Kidney (tissue), 14 donors: Measurements from ENCODE around the gene IRX4. TPM values are rescaled to one million over a fixed set of nuclear protein-coding genes. Genes with fewer than 3 reads are reported as not detected.

Source experiments
- DNase-seq, 5 donors: peaks; one replicate each; pipeline ENCODE4 v3.0.0-alpha.2; 2013 to 2020
- FAIRE-seq: peaks from 2 replicates; lab custom pipeline; 2012; peaks lifted over from hg19 to GRCh38; lab: Jason Lieb, UNC
- H3K27ac ChIP-seq, 2 donors: one replicate each; pipeline ENCODE4 v1.7.0; 2013; ENCODE audit warnings: low read depth in 2 of 2, low read length in 2 of 2, inconsistent platforms in 1 of 2
- H3K27me3 ChIP-seq: one replicate; pipeline ENCODE4 v1.7.1; 2013; ENCODE audit warnings: low read length, inconsistent platforms; ENCODE audit not compliant: control insufficient read depth, insufficient read depth
- H3K36me3 ChIP-seq, 3 donors: one replicate each; pipeline versions ENCODE4 v1.7.0 to v1.7.1; 2013; ENCODE audit warnings: low read length in 3 of 3, control low read depth in 1 of 3, inconsistent platforms in 1 of 3; ENCODE audit not compliant: insufficient read depth in 3 of 3, control insufficient read depth in 2 of 3
- H3K4me1 ChIP-seq, 3 donors: one replicate each; pipeline versions ENCODE4 v1.7.0 to v1.7.1; 2013; ENCODE audit warnings: low read length in 3 of 3, inconsistent platforms in 1 of 3, low read depth in 1 of 3; ENCODE audit not compliant: control insufficient read depth in 2 of 3, insufficient read depth in 2 of 3
- H3K4me3 ChIP-seq, 3 donors: one replicate each; pipeline versions ENCODE4 v1.7.0 to v1.8.1; 2013; ENCODE audit warnings: low read length in 3 of 3, control low read depth in 1 of 3, inconsistent platforms in 1 of 3
- H3K9ac ChIP-seq, 3 donors: one replicate each; pipeline versions ENCODE4 v1.7.0 to v1.7.1; 2013; ENCODE audit warnings: low read length in 3 of 3, control low read depth in 1 of 3, inconsistent platforms in 1 of 3
- H3K9me3 ChIP-seq, 3 donors: one replicate each; pipeline versions ENCODE4 v1.7.0 to v1.7.1; 2013; ENCODE audit warnings: low read length in 3 of 3, control low read depth in 1 of 3, inconsistent platforms in 1 of 3; ENCODE audit not compliant: control insufficient read depth in 2 of 3, insufficient read depth in 1 of 3
- intact Hi-C: fragments of 100-400 bp; cut with DNase I; formaldehyde crosslinking; loops from one replicate; pipeline ENCODE4 v1.11.1; 2022
- polyA plus RNA-seq: library from polyadenylated mRNA; stranded (reverse); fragments of 350-450 nt; fragmentation: Illumina TruSeq; extraction: RNeasy Lipid Tissue Mini Kit (QIAGEN cat#74804); gene quantifications from one replicate; pipeline ENCODE4 v1.2.3, GENCODE V29; 2014; ENCODE audit warnings: low read depth, low replicate concordance; ENCODE audit not compliant: insufficient read depth
- total RNA-seq: library from RNA; stranded (reverse); fragmentation: NEBNext Ultra II Directional; extraction: Animal tissue kit (Norgen Biotek cat#: 25700); gene quantifications from one replicate; pipeline ENCODE4 v1.2.1, GENCODE V29; 2021
- TF ChIP-seq, protein P1 (sequence below): IDR thresholded peaks from 3 replicates; pipeline ENCODE4 v1.5.1; 2012; ENCODE audit warnings: mild to moderate bottlenecking, moderate library complexity, borderline replicate concordance; ENCODE audit not compliant: insufficient read depth; ENCODE audit errors: extremely low read depth
- donor health status: control.
- donor health status: control.
- donor health status: control.
- donor health status: control.
- donor health status: control.
- donor health status: DM: yes; HTN: yes; CAD: no.
- donor health status: Normal renal cell carcinoma (clear cell type).

IRX4 gene
- total and polyA plus RNA-seq, 2 donors from 2014 or later, result not detected

DNA sequence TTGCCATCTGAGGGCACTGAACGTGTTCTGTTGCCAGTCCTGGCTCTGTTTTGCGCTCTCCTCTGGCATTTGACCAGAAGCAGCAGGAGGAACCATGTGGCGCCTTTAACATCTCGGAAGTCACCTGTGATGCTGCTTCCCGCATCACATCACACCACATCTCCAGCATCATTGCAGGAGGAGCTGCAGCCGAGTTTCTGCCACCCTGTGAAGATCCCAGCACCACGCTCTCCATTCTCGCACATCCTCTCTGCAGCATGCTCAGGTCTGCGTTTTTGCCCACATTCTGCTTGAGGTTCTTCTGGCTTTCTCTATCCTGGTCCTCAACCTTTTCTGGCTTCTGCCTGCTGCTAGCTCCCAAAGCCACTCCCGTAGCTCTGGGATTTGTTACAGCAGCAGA, 11.0 kb upstream of the IRX4 start:
- Histone ChIP-seq H3K27ac (no peak overlapping the region), H3K27me3 (peaks cover 9% of the 10 kb centered on the region), H3K36me3 (no peaks in the 10 kb centered on the region), H3K4me1 (no peaks in the 10 kb centered on the region), H3K9ac (no peak overlapping the region), H3K9me3 (no peaks in the 10 kb centered on the region), H3K4me3 (no peak overlapping the region)
- intact Hi-C loops, result no loop called here
- FAIRE-seq, result no peak
- no peak for DNase-seq
- TF ChIP-seq, protein P1, sequence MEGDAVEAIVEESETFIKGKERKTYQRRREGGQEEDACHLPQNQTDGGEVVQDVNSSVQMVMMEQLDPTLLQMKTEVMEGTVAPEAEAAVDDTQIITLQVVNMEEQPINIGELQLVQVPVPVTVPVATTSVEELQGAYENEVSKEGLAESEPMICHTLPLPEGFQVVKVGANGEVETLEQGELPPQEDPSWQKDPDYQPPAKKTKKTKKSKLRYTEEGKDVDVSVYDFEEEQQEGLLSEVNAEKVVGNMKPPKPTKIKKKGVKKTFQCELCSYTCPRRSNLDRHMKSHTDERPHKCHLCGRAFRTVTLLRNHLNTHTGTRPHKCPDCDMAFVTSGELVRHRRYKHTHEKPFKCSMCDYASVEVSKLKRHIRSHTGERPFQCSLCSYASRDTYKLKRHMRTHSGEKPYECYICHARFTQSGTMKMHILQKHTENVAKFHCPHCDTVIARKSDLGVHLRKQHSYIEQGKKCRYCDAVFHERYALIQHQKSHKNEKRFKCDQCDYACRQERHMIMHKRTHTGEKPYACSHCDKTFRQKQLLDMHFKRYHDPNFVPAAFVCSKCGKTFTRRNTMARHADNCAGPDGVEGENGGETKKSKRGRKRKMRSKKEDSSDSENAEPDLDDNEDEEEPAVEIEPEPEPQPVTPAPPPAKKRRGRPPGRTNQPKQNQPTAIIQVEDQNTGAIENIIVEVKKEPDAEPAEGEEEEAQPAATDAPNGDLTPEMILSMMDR, result no peak

DNA sequence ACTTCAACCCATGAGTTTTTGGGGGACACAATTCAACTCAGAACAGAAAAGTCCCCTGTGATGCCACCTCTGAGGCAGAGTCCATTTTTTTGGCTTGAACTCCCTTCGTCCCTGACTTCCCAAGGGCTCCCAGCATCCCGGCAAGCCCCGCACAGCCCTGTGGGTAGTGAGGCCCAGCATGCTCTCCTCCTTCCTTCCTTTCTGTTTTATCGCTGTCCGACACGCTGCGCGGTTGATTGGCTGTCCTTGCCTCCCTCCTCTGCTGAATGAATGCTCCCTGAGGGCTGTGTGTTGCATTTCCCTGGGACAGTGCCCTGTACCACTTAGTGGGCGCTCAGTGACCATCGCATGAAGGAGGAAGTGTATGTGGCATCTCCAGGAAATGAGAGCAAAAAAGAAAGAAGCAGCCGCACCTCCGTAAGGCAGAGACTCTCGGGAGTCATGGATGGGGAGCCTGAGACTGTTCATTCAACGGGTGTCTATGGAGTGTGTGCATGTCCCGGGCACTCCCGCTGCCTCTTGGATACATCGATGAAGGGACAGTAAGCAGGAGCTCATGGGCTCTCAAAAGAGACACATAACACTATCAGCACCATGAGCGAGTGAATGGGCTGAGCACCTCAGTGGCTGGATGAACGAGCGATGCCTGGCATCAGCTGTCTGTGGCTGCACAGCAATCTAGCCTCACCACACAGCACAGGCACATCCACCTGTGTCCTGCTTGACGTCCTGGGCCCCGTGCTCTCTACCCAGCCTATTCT, 10.1 kb upstream of the IRX4 start:
- no peak overlapping the region for H3K9ac ChIP-seq
- intact Hi-C loops, result no loop called here
- TF ChIP-seq, protein P1, result no peak
- no peaks in the 10 kb centered on the region for H3K36me3 ChIP-seq
- H3K27me3 ChIP-seq, result peaks cover 11% of the 10 kb centered on the region
- no peak for FAIRE-seq
- H3K27ac ChIP-seq, result no peak overlapping the region
- no peaks in the 10 kb centered on the region for H3K4me1 ChIP-seq
- H3K9me3 ChIP-seq, result no peaks in the 10 kb centered on the region
- H3K4me3 ChIP-seq, result no peak overlapping the region
- DNase-seq, result peak in 1 of 5 donors; percentile 39

DNA sequence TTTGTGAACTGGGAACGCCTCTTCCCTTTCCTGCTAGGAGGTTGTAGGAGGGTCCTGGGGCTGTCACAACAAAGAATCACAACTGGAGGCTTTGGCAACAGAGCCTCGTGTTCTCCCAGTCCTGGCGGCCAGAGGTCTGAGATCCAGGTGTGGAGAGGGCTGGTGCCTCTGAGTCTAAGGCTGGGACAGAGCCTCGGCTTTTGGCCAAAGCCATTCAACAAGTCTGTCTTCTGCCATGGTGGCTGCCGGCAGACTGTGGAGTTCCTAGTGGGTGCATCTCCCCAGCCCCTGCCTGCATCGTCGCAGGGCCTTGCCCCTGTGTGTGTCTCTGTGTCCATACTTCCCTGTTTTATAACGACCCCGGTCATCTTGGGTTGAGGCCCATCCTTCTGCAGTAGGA, 9.5 kb upstream of the IRX4 start:
- no peak overlapping the region for H3K4me3 ChIP-seq
- intact Hi-C loops, result no loop called here
- no peaks in the 10 kb centered on the region for H3K36me3 ChIP-seq
- no peaks in the 10 kb centered on the region for H3K4me1 ChIP-seq
- FAIRE-seq, result no peak
- peaks cover 11% of the 10 kb centered on the region for H3K27me3 ChIP-seq
- H3K9me3 ChIP-seq, result no peaks in the 10 kb centered on the region
- peak in 1 of 5 donors; percentile 47 for DNase-seq
- no peak overlapping the region for H3K27ac ChIP-seq
- no peak overlapping the region for H3K9ac ChIP-seq
- TF ChIP-seq, protein P1, result no peak

DNA sequence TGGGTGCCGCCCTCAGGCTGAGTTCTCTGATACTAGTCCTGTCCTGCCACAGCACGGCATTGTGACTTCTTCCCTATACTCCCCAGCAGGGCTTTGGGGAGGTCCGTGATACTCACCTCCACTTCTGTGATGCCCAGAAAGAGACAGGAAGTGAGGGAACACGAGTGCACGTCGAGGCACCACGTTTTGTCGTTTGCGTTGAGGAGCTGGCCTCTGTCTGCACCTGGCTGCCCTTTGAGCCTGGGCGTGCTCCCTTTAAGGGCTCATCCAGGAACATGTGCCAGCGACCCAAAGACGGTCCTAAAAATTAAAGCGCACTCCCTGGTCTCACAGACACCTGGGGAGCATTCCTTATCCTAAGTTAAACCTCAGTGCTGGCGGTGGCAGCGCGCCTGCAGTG, 8.7 kb upstream of the IRX4 start:
- intact Hi-C loops, result no loop called here
- Histone ChIP-seq H3K9me3 (no peaks in the 10 kb centered on the region), H3K27me3 (peaks cover 11% of the 10 kb centered on the region), H3K4me1 (no peaks in the 10 kb centered on the region), H3K36me3 (no peaks in the 10 kb centered on the region), H3K9ac (no peak overlapping the region), H3K4me3 (no peak overlapping the region), H3K27ac (no peak overlapping the region)
- TF ChIP-seq, protein P1, result no peak
- FAIRE-seq, result no peak
- DNase-seq, result no peak
